ENCODE data around the gene IQGAP2.

Gene IQGAP2

DNA sequence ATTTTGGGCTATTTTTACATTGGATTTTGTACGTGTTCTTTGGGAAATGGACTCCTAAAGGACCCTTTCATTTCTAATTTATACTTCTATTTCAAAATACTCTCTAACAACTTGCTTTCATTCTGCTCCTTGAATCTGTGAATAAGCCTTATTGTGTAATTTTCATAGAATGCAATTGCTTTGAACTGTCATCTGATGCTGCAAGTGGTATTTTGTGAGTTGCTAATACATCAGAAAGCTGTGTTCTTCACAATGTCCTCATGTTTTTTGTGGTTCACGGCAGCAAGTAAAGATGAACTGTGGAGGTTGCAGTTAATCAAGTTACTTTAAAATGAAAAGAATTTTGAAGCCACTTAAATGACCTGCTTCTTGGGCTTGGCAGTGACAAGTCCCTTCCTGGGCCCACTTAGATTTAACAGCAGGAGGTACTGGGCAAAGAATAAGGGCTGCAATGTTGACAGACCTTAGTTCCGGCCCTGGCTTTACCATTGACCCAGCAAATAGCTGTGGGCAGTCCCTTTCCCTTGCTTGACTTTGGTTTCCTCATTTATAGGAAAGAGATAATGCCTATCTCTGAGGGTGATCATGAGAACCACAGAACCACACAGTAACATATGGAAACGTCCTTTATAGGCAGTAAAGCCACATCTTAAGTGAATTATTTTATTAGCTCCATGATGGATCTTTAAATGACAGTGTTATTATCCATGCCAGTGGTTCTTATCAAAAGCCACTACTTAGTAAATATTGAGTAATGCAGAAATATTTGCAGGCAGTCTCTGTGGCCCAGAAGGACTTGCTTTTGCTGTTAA, 54.8 kb downstream of the IQGAP2 start:
- Histone ChIP-seq H3K36me3 (ENCODE audit: insufficient read depth, low read length) (no peaks in the 10 kb centered on the region), H3K4me3 (ENCODE audit: low read depth in 1 of 2, low read length in 2 of 2) (no peak overlapping the region), H3K27ac (ENCODE audit: low read depth, low read length) (no peak overlapping the region), H3K9ac (ENCODE audit: low read length) (no peak overlapping the region), H3K27me3 (ENCODE audit: control insufficient read depth in 1 of 2, insufficient read depth in 2 of 2, low read length in 2 of 2) (no peaks in the 10 kb centered on the region), H3K9me3 (ENCODE audit: low read length) (no peaks in the 10 kb centered on the region), H3K4me1 (ENCODE audit: insufficient read depth, low read length) (no peaks in the 10 kb centered on the region)

DNA sequence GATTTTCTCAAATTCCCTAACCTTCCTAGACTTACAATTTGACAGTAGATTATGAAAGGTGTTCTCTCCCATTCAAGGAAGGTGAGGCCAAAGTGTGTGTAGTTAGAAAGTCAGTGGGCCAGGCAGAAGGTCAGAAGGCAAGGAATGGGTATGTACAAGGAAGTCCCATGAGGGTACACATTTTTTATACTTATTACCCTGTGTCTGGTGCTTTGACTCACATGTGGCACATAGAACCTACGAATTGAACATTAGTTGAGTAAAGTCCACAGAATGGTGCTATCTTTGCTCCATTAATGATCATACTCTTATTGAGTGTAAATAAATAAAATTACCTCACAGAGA, 55.4 kb downstream of the IQGAP2 start:
- no peak overlapping the region for H3K9ac ChIP-seq (ENCODE audit: low read length)
- H3K4me3 ChIP-seq (ENCODE audit: low read depth in 1 of 2, low read length in 2 of 2) = no peak overlapping the region
- H3K27ac ChIP-seq (ENCODE audit: low read depth, low read length) = no peak overlapping the region
- no peaks in the 10 kb centered on the region for H3K9me3 ChIP-seq (ENCODE audit: low read length)
- no peaks in the 10 kb centered on the region for H3K4me1 ChIP-seq (ENCODE audit: insufficient read depth, low read length)
- no peaks in the 10 kb centered on the region for H3K36me3 ChIP-seq (ENCODE audit: insufficient read depth, low read length)
- no peaks in the 10 kb centered on the region for H3K27me3 ChIP-seq (ENCODE audit: control insufficient read depth in 1 of 2, insufficient read depth in 2 of 2, low read length in 2 of 2)

DNA sequence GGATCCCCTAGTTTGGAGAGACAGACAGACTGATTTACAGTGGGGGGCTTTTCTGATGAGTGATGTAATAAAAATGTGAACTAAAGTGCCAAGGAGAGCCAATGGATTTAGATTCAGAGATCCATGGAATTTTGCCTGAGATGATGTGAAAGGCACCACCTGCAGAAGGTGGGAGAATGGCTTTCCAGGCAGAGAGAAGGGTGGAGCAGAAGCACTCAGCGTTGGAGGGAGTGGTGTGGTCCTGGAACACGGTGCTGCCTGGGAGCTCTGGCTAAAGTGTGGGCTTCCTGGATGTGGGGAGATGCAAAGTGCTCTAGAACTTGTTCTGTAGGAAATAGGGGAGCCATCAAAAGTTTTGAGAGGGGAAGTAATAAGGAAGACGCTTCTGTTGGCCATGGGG, 57.0 kb downstream of the IQGAP2 start:
- no peak overlapping the region for H3K4me3 ChIP-seq (ENCODE audit: low read depth in 1 of 2, low read length in 2 of 2)
- H3K4me1 ChIP-seq (ENCODE audit: insufficient read depth, low read length) = no peaks in the 10 kb centered on the region
- H3K27me3 ChIP-seq (ENCODE audit: control insufficient read depth in 1 of 2, insufficient read depth in 2 of 2, low read length in 2 of 2) = no peaks in the 10 kb centered on the region
- no peaks in the 10 kb centered on the region for H3K9me3 ChIP-seq (ENCODE audit: low read length)
- H3K36me3 ChIP-seq (ENCODE audit: insufficient read depth, low read length) = no peaks in the 10 kb centered on the region
- H3K27ac ChIP-seq (ENCODE audit: low read depth, low read length) = no peak overlapping the region
- H3K9ac ChIP-seq (ENCODE audit: low read length) = no peak overlapping the region

DNA sequence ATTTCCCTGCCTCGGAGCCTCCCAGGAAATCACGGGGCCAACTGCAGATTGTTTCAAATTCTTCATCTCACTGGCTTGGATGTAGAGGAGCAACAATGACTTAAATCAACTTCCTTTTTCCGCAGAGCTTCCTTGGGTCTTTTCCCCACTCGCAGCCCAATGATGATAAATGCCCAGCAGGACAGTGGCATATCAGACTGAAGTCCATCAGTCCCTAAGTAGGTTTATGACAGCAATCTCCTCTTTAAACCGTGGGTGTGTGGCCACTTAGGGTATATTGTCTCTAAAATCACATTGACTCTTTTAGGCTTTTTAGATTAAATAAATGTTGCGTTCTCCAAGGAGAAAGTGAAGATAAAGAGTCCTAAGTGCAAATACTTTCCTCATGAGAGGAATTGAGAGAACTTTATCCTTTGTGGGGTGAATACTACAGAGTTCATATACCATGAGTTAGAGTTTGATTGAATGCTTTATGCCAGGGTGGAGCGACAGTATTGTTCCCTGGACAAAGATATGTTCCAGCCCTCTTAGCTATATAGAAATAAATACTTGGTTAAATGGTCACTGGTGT, 59.1 kb downstream of the IQGAP2 start:
- Histone ChIP-seq H3K9me3 (ENCODE audit: low read length) (no peaks in the 10 kb centered on the region), H3K4me1 (ENCODE audit: insufficient read depth, low read length) (no peaks in the 10 kb centered on the region), H3K27me3 (ENCODE audit: control insufficient read depth in 1 of 2, insufficient read depth in 2 of 2, low read length in 2 of 2) (no peaks in the 10 kb centered on the region), H3K4me3 (ENCODE audit: low read depth in 1 of 2, low read length in 2 of 2) (no peak overlapping the region), H3K9ac (ENCODE audit: low read length) (no peak overlapping the region), H3K27ac (ENCODE audit: low read depth, low read length) (no peak overlapping the region), H3K36me3 (ENCODE audit: insufficient read depth, low read length) (no peaks in the 10 kb centered on the region)

DNA sequence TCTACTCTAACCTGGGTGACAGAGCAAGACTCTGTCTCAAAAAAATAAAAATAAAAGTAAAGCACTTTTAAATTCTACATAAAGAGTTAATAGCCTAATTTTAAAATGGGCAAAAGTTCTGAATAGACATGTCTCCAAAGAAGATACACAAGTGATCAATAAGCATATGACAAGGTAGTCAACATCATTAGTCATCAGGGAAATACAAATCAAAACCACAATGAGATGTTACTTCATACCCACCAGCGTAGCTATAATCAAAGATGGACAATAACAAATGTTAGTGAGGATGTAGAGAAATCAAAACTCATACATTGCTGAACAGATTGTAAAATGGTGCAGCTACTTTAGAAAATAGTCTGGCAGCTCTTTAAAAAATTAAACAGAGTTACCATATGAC, 64.1 kb downstream of the IQGAP2 start:
- no peaks in the 10 kb centered on the region for H3K27me3 ChIP-seq (ENCODE audit: control insufficient read depth in 1 of 2, insufficient read depth in 2 of 2, low read length in 2 of 2)
- H3K27ac ChIP-seq (ENCODE audit: low read depth, low read length) = no peak overlapping the region
- no peak overlapping the region for H3K4me3 ChIP-seq (ENCODE audit: low read depth in 1 of 2, low read length in 2 of 2)

DNA sequence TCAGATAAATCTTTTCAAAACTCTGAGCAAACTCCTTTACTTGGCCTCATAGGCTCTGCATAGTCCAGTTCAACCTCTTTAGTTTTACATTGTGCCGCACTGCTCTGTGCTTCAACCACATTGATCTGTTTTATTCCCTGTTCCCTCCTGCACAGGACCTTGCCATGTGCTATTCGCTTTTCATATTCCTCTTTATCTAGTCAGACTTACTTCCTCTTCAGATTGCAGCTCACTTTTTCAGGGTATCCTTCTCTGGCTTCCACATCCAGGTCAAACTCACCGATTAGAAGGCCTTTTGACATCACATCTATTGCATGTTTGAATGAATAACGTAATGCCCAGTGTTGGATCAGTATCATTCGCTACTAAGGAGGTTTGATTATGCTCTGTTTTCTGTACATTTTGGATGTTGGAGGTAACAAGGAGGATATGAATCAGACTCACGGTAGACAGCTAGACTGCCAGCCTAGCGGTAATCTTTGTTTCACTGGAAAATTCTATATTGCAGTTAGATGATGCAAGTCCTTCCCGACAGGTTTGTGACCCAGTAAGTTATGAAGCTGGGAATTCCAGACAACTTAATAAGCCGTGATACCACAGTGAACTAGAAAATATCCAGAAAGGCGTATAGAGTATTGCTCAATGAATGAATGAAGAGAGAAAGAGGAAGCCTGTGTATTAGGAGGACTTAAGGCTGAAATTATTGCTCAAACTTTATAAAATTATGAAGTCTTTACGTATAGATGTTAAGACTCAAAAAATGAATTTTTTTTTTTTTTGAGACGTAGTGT, 65.7 kb downstream of the IQGAP2 start:
- no peaks in the 10 kb centered on the region for H3K4me1 ChIP-seq (ENCODE audit: insufficient read depth, low read length)
- H3K27ac ChIP-seq (ENCODE audit: low read depth, low read length) = no peak overlapping the region
- H3K9ac ChIP-seq (ENCODE audit: low read length) = no peak overlapping the region
- no peak overlapping the region for H3K4me3 ChIP-seq (ENCODE audit: low read depth in 1 of 2, low read length in 2 of 2)
- H3K36me3 ChIP-seq (ENCODE audit: insufficient read depth, low read length) = no peaks in the 10 kb centered on the region
- H3K27me3 ChIP-seq (ENCODE audit: control insufficient read depth in 1 of 2, insufficient read depth in 2 of 2, low read length in 2 of 2) = no peaks in the 10 kb centered on the region
- no peaks in the 10 kb centered on the region for H3K9me3 ChIP-seq (ENCODE audit: low read length)

More for the DNA sequence above, 64.1 kb downstream of the IQGAP2 start:
- Histone ChIP-seq H3K9me3 (ENCODE audit: low read length) (no peaks in the 10 kb centered on the region), H3K9ac (ENCODE audit: low read length) (no peak overlapping the region), H3K4me1 (ENCODE audit: insufficient read depth, low read length) (no peaks in the 10 kb centered on the region), H3K36me3 (ENCODE audit: insufficient read depth, low read length) (no peaks in the 10 kb centered on the region)

DNA sequence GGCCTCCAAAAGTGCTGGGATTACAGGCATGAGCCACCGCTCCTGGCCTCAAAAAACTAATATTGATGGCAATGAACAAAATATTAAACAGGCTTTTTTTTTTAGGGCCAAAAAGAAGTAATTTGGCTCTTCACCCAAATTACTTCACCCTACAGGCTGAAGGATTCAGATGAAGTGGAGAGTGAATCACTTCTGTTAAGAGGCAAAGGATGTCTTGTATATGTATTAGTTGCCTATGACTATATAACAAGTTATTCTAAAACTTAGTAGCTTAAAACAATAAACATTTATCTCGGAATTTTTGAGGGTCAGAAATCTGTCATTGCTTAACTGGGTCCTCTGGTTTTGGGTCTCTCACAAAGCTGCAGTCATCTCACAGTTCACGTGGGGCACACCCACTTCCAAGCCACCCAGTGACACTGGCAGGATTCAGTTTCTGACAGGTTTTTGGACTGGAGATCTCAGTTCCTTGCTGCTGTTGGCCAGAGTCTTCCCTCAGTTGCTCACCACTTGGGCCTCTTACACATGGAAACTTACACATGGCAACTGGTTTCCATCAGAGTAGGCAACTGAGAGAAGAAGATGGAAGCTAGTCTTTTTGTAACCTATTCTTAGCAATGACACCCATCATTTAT, 66.7 kb downstream of the IQGAP2 start:
- no peak overlapping the region for H3K4me3 ChIP-seq (ENCODE audit: low read depth in 1 of 2, low read length in 2 of 2)
- no peaks in the 10 kb centered on the region for H3K4me1 ChIP-seq (ENCODE audit: insufficient read depth, low read length)
- no peaks in the 10 kb centered on the region for H3K9me3 ChIP-seq (ENCODE audit: low read length)
- H3K9ac ChIP-seq (ENCODE audit: low read length) = no peak overlapping the region
- no peaks in the 10 kb centered on the region for H3K36me3 ChIP-seq (ENCODE audit: insufficient read depth, low read length)
- no peak overlapping the region for H3K27ac ChIP-seq (ENCODE audit: low read depth, low read length)
- H3K27me3 ChIP-seq (ENCODE audit: control insufficient read depth in 1 of 2, insufficient read depth in 2 of 2, low read length in 2 of 2) = no peaks in the 10 kb centered on the region

DNA sequence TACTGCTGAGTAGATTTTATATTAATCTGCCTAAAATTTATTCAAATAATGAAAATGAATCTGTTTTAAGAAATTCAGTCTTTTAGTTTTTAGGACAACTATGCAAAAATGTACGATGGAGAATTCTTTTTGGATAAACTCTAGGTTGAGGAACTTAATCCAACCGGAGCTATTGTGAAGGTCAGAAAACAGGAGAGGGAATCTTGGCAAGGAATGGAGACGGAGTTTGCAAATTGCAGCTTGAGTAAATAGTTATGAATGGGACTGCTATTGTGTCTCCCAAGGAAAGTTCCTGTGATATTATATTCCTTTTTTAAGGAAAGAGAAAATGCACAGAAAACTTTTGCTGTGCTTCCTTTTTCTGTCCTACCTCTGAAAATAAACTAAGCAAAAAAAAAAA, 67.9 kb downstream of the IQGAP2 start:
- no peak overlapping the region for H3K4me3 ChIP-seq (ENCODE audit: low read depth in 1 of 2, low read length in 2 of 2)
- no peak overlapping the region for H3K9ac ChIP-seq (ENCODE audit: low read length)
- no peaks in the 10 kb centered on the region for H3K9me3 ChIP-seq (ENCODE audit: low read length)
- H3K4me1 ChIP-seq (ENCODE audit: insufficient read depth, low read length) = no peaks in the 10 kb centered on the region
- no peaks in the 10 kb centered on the region for H3K27me3 ChIP-seq (ENCODE audit: control insufficient read depth in 1 of 2, insufficient read depth in 2 of 2, low read length in 2 of 2)
- no peak overlapping the region for H3K27ac ChIP-seq (ENCODE audit: low read depth, low read length)
- no peaks in the 10 kb centered on the region for H3K36me3 ChIP-seq (ENCODE audit: insufficient read depth, low read length)

DNA sequence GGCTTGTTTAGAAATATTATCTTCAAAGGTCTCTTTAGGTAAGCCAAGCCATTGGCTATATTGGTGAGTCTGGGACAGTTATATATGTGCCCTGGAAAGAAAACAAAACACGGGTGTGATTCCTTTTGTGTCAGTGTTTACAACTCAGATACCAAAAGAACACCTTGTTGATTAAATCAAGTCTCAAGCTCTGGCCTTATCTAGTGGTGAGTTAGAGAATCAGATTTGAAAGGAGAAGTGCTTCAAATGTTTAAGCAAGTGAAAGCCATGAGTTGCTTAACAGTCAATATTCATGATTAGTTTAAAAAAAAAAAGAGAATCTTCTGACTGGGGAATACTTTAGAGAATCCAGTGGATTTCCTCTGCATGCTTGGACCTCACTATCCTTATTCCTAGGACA, 68.3 kb downstream of the IQGAP2 start:
- Histone ChIP-seq H3K27ac (ENCODE audit: low read depth, low read length) (no peak overlapping the region), H3K4me3 (ENCODE audit: low read depth in 1 of 2, low read length in 2 of 2) (no peak overlapping the region), H3K36me3 (ENCODE audit: insufficient read depth, low read length) (no peaks in the 10 kb centered on the region), H3K27me3 (ENCODE audit: control insufficient read depth in 1 of 2, insufficient read depth in 2 of 2, low read length in 2 of 2) (no peaks in the 10 kb centered on the region), H3K9me3 (ENCODE audit: low read length) (no peaks in the 10 kb centered on the region), H3K4me1 (ENCODE audit: insufficient read depth, low read length) (no peaks in the 10 kb centered on the region), H3K9ac (ENCODE audit: low read length) (no peak overlapping the region)

DNA sequence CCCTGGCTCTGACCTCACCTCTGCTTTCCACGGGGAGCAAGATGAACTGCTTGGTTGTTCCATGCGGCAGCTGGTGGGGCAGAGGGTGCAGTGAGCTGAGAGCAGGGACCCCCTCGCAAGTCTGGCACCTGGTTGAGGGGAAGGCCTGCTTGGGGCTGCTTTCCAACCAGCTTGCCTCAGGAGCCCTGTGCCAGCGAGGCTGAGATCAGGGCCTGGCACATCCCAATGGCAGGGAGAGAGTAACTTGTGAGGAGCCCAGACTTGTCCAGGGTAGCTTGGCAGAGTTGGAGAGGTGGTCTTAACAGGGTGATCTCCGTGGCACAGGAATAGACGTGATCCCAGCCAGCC, 68.9 kb downstream of the IQGAP2 start:
- Histone ChIP-seq H3K27me3 (ENCODE audit: control insufficient read depth in 1 of 2, insufficient read depth in 2 of 2, low read length in 2 of 2) (no peaks in the 10 kb centered on the region), H3K4me3 (ENCODE audit: low read depth in 1 of 2, low read length in 2 of 2) (no peak overlapping the region), H3K27ac (ENCODE audit: low read depth, low read length) (no peak overlapping the region), H3K36me3 (ENCODE audit: insufficient read depth, low read length) (no peaks in the 10 kb centered on the region), H3K9ac (ENCODE audit: low read length) (no peak overlapping the region), H3K9me3 (ENCODE audit: low read length) (no peaks in the 10 kb centered on the region), H3K4me1 (ENCODE audit: insufficient read depth, low read length) (no peaks in the 10 kb centered on the region)

DNA sequence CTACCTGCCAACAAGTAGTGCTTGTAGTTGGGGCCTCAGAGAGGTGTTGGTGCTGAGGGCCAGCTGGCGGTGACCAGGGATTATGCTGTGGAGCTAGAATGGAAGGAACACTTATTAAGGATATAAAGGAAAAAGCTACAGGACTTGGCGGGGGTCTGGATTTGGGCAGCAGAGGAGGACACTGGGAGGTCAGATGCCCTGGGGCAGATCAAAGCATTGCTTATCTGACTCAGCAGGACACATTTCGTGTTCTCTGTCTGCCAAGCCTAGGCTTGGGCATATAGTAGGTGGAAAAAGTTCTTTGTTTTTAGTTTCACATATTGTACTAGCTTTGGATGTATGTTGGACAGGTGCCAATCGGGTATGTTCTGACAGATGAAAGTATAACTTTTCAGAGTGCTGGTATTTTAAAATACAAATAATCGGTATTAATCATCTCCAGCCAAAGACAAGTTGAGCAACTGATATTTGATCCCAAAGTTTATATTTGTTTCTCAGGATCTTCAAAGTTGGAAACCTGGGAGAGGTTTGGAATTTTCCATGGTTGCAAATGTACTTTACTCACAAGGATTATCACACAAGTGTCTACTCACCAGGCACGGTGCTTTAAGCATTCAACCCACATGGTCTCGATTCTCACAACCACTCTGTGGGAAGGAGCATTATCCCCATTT, 69.4 kb downstream of the IQGAP2 start:
- no peaks in the 10 kb centered on the region for H3K9me3 ChIP-seq (ENCODE audit: low read length)
- no peak overlapping the region for H3K9ac ChIP-seq (ENCODE audit: low read length)
- no peak overlapping the region for H3K4me3 ChIP-seq (ENCODE audit: low read depth in 1 of 2, low read length in 2 of 2)
- no peaks in the 10 kb centered on the region for H3K4me1 ChIP-seq (ENCODE audit: insufficient read depth, low read length)
- H3K27ac ChIP-seq (ENCODE audit: low read depth, low read length) = no peak overlapping the region
- no peaks in the 10 kb centered on the region for H3K27me3 ChIP-seq (ENCODE audit: control insufficient read depth in 1 of 2, insufficient read depth in 2 of 2, low read length in 2 of 2)
- no peaks in the 10 kb centered on the region for H3K36me3 ChIP-seq (ENCODE audit: insufficient read depth, low read length)
